ENCODE data around the gene ZNF428. TPM values are rescaled to one million over a fixed set of nuclear protein-coding genes. Genes with fewer than 3 reads are reported as not detected.

ZNF428 gene
- total RNA-seq, 4 donors from 2014 or later, result 33.9 to 54.1 (median 45.0) TPM

DNA sequence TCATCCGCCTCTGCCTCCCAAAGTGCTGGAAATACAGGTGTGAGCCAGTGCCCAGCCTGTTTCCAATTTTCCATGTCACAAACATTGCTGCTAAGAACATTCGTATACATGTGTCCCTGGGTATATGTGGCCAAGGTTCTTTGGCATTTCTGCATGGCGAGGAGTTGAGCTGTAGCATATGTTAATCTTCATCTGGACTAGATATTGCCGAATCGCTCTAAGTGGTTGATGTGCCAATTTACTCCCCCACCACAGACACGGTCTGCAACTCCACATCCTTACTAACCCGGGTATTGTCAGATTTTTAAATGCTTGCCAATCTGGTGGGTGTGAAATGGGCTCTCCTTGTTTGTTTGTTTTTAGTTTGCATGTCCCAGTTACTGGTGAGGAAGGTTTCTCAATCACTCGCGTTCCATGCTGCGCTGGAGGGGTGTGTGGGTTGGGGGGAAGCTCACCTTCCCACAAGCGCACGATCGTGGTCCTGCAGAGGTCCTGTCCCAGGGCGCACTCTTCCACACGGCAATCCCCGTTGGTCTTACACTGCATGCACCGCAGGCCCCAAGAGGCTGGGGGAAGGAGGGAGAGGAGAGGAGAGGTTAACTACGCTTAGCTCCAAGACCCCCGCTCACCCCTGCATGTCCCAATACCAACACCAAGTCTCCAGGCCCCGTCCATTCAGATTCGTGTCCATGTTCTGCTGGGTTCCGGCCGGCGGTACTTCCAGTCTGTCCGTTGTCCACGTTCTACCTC lies 47.9 kb upstream of the ZNF428 start:
- no peaks in the 10 kb centered on the region for H3K9me3 ChIP-seq
- H3K36me3 ChIP-seq, result peaks cover 0 to 16% of the 10 kb centered on the region in 2 donors
- no peaks in the 10 kb centered on the region for H3K27me3 ChIP-seq
- peaks cover 0 to 32% (median 11%) of the 10 kb centered on the region in 3 donors for H3K4me1 ChIP-seq
- peak overlapping the region in 3 of 4 donors; percentile 89 to 96 (median 95) for H3K27ac ChIP-seq
- peak overlapping the region in 1 of 2 donors; percentile 66 for H3K4me3 ChIP-seq
- TF ChIP-seq POLR2A (IDR thresholded peaks at IDR 0.05), result no peak
- TF ChIP-seq POLR2AphosphoS5 (IDR thresholded peaks at IDR 0.05), result no peak
- no peak for TF ChIP-seq EP300 (IDR thresholded peaks at IDR 0.05)
- TF ChIP-seq, protein P1, sequence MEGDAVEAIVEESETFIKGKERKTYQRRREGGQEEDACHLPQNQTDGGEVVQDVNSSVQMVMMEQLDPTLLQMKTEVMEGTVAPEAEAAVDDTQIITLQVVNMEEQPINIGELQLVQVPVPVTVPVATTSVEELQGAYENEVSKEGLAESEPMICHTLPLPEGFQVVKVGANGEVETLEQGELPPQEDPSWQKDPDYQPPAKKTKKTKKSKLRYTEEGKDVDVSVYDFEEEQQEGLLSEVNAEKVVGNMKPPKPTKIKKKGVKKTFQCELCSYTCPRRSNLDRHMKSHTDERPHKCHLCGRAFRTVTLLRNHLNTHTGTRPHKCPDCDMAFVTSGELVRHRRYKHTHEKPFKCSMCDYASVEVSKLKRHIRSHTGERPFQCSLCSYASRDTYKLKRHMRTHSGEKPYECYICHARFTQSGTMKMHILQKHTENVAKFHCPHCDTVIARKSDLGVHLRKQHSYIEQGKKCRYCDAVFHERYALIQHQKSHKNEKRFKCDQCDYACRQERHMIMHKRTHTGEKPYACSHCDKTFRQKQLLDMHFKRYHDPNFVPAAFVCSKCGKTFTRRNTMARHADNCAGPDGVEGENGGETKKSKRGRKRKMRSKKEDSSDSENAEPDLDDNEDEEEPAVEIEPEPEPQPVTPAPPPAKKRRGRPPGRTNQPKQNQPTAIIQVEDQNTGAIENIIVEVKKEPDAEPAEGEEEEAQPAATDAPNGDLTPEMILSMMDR (IDR thresholded peaks at IDR 0.05), result no peak
- WGBS, 2 donors (ENCODE audit: low coverage in 1 of 2), result 39 to 62% methylated on average over 13 to 26 of the region's 26 CpGs
- ATAC-seq, result no peak

DNA sequence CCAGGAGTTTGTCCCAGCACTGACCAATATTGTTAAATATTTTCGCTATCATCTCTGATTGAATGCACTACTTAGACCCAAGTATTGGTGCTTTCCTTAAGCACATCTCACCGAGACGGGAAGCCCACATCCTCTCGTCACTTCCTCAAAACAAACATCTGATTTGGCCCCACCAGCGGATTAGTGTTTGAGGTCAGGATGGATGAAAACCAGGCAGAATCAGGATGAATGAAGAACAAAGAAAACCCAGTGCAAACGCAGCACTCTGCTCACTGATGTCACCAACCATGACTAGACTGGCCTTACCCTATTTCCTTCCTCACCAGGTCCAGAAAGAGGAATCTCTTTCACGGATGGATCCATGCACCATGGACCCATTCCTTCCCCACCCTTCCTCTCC lies 44.6 kb upstream of the ZNF428 start:
- no peak for ATAC-seq
- Histone ChIP-seq H3K36me3 (peaks cover 0 to 16% of the 10 kb centered on the region in 2 donors), H3K27me3 (no peaks in the 10 kb centered on the region), H3K4me1 (peaks cover 0 to 12% (median 7%) of the 10 kb centered on the region in 3 donors), H3K4me3 (no peak overlapping the region), H3K27ac (no peak overlapping the region), H3K9me3 (no peaks in the 10 kb centered on the region)
- WGBS, 2 donors (ENCODE audit: low coverage in 1 of 2), result 69 to 80% methylated on average over 1 to 7 of the region's 7 CpGs
- TF ChIP-seq POLR2AphosphoS5 (IDR thresholded peaks at IDR 0.05) (no peak), EP300 (IDR thresholded peaks at IDR 0.05) (no peak), POLR2A (IDR thresholded peaks at IDR 0.05) (no peak)
- TF ChIP-seq, protein P1 (IDR thresholded peaks at IDR 0.05), result no peak

DNA sequence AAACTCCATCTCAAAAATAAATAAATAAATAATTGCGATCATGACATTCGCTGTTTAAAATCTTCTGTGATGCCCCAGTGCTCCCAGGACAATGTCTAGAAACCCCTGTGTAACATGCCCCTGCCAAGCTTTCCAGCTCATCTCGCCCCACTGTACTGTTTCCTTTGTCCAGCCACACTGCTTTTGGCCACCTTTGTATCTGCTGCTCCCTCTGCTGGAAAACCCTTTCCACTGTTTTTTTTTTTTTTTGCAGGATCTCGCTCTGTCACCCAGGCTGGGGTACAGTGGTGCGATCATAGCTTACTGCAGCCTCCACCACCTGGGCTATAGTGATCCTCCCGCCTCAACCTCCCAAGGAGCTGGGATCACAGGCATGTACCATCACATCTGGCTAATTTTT lies 43.1 kb upstream of the ZNF428 start:
- Histone ChIP-seq H3K27ac (no peak overlapping the region), H3K4me3 (no peak overlapping the region), H3K4me1 (peaks cover 0 to 5% (median 2%) of the 10 kb centered on the region in 3 donors), H3K36me3 (peaks cover 0 to 21% of the 10 kb centered on the region in 2 donors), H3K9me3 (peaks cover 0 to 8% (median 0%) of the 10 kb centered on the region in 3 donors), H3K27me3 (no peaks in the 10 kb centered on the region)
- 86 to 89% methylated on average over 6 of the region's 6 CpGs for WGBS, 2 donors (ENCODE audit: low coverage in 1 of 2)
- ATAC-seq, result no peak
- TF ChIP-seq, protein P1 (IDR thresholded peaks at IDR 0.05), result peak in 2 of 4 experiments; percentile 11 to 24
- TF ChIP-seq EP300 (IDR thresholded peaks at IDR 0.05) (no peak), POLR2AphosphoS5 (IDR thresholded peaks at IDR 0.05) (no peak)

DNA sequence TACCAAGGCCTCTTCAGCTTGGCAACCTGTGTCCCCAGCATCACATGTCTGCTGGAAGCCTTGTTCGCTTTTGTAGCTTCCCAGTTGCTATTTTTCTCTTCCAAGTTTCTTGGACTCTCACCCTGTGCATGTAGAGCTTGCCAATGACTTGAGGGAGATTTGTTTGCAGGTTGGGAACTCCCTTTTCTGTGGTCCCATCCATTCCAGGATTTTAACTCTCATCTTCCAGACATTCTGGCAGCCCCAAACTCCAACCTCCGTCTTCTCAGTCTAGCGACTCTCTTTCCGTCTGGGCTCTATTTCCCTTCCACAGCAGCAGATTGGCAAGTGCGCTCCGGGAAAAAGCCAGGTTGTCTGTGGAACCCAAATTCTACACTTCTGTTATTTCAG lies 41.5 kb upstream of the ZNF428 start:
- TF ChIP-seq, protein P1 (IDR thresholded peaks at IDR 0.05), result no peak
- TF ChIP-seq POLR2A (IDR thresholded peaks at IDR 0.05) (no peak), POLR2AphosphoS5 (IDR thresholded peaks at IDR 0.05) (no peak), EP300 (IDR thresholded peaks at IDR 0.05) (no peak)
- Histone ChIP-seq H3K4me3 (no peak overlapping the region), H3K27ac (no peak overlapping the region), H3K27me3 (no peaks in the 10 kb centered on the region), H3K9me3 (peaks cover 0 to 8% (median 0%) of the 10 kb centered on the region in 3 donors), H3K4me1 (no peaks in the 10 kb centered on the region), H3K36me3 (peaks cover 0 to 27% of the 10 kb centered on the region in 2 donors)
- 40 to 57% methylated on average over 1 to 6 of the region's 6 CpGs for WGBS, 2 donors (ENCODE audit: low coverage in 1 of 2)
- no peak for ATAC-seq

Data from gastroesophageal sphincter (tissue), 4 donors.